Vagina (tissue), 2 donors: ENCODE data around the gene MAST2.
"Not testable (repeated sequence)": the region's sequence is repeated elsewhere in the genome, so short reads cannot be mapped to it uniquely, and the experiment has no call there.

ENCODE experiments used
- CTCF ChIP-seq, 3 experiments: fragments of 450-650 bp in 2 of 3; fragments of 200-600 bp in 1 of 3; sonication (generic) in 1 of 3; IDR thresholded peaks; one replicate each; pipeline ENCODE4 v1.5.1; 2017 to 2019; ENCODE audit warnings: antibody characterized with exemption in 3 of 3, mild to moderate bottlenecking in 2 of 3, moderate library complexity in 2 of 3
- POLR2AphosphoS5 ChIP-seq, 2 donors: sonication (generic); formaldehyde crosslinking; IDR thresholded peaks; one replicate each; pipeline ENCODE4 v1.9.0; 2017; ENCODE audit warnings: antibody characterized with exemption in 2 of 2, mild to moderate bottlenecking in 2 of 2, low read depth in 1 of 2; ENCODE audit not compliant: insufficient read depth in 1 of 2

GRCh38 chr1:45927231-45927915 is 124.0 kb downstream of the MAST2 start:
- TF ChIP-seq POLR2AphosphoS5 (IDR thresholded peaks at IDR 0.05; ENCODE audit: insufficient read depth in 1 of 2, low read depth in 1 of 2); CTCF (IDR thresholded peaks at IDR 0.05): not testable (repeated sequence)
